Ascending aorta (tissue), 2 donors: ENCODE data around the gene ABTB2. TPM values are rescaled to one million over a fixed set of nuclear protein-coding genes. Genes with fewer than 3 reads are reported as not detected.

Experiments used
- DNase-seq, 2 donors: peaks; one replicate each; pipeline ENCODE4 v3.0.0-alpha.2; 2019; ENCODE audit warnings: low spot score in 2 of 2
- H3K27ac ChIP-seq, 2 donors: fragments of 200-600 bp; sonication (generic); one replicate each; pipeline ENCODE4 v1.5.1; 2016 to 2017; ENCODE audit warnings: mild to moderate bottlenecking in 1 of 2
- H3K27me3 ChIP-seq: fragments of 200-600 bp; sonication (generic); one replicate; pipeline ENCODE4 v1.5.1; 2017
- H3K36me3 ChIP-seq, 2 donors: fragments of 200-600 bp; sonication (generic); one replicate each; pipeline ENCODE4 v1.5.1; 2016
- H3K4me1 ChIP-seq, 2 donors: fragments of 200-600 bp; sonication (generic); one replicate each; pipeline ENCODE4 v1.5.1; 2016 to 2017; ENCODE audit warnings: mild to moderate bottlenecking in 1 of 2
- H3K4me3 ChIP-seq, 2 donors: fragments of 200-600 bp; sonication (generic); one replicate each; pipeline ENCODE4 v1.5.1; 2016 to 2017; ENCODE audit warnings: mild to moderate bottlenecking in 1 of 2
- H3K9me3 ChIP-seq, 2 donors: fragments of 200-600 bp; sonication (generic); one replicate each; pipeline ENCODE4 v1.5.1; 2016
- CTCF ChIP-seq, 3 experiments: fragments of 200-600 bp in 2 of 3; fragments of 450-650 bp in 1 of 3; sonication (generic) in 2 of 3; IDR thresholded peaks; one replicate each; pipeline ENCODE4 v1.5.1; 2016 to 2019; ENCODE audit warnings: antibody characterized with exemption in 3 of 3, mild to moderate bottlenecking in 1 of 3, moderate library complexity in 1 of 3
- intact Hi-C: fragments of 100-400 bp; cut with DNase I; formaldehyde crosslinking; loops from one replicate; pipeline ENCODE4 v1.15.1; 2023
- total RNA-seq: library from RNA; depleted of rRNA; stranded (reverse); fragments of >200 nt; gene quantifications from one replicate; pipeline ENCODE4 v1.1.0, GENCODE V29; 2016

Gene ABTB2
- total RNA-seq, 1 donor from 2014 or later = 7.9 TPM

- Histone ChIP-seq H3K27me3 (no peaks in the 10 kb centered on the region), H3K9me3 (no peaks in the 10 kb centered on the region), H3K4me1 (peaks cover 3 to 13% of the 10 kb centered on the region in 2 donors), H3K36me3 (no peaks in the 10 kb centered on the region), H3K4me3 (no peak overlapping the region), H3K27ac (no peak overlapping the region)
- intact Hi-C loops = no loop called here
- DNase-seq = no peak
- TF ChIP-seq CTCF (IDR thresholded peaks at IDR 0.05) = no peak
Observed at GRCh38 chr11:34313099-34313517, 44.7 kb downstream of the ABTB2 start.

DNA sequence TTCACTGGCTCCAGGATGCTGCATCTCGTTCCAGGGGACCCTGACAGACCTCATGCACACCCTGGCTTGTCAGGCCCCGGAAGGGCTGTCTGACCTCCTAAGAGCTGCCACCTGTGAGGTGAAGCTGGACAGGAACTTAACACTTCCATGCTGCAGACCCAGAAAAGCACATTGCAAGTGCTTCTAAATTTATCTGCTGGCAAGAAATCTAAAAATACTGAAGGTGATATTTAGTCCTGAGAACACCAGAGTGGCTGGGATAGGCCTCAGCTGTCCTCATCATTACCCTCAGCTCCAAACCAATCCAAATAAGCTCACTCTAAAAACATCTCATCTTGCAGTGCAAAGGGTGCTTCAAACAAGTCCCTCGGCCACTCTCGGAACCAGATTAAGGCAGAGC, 46.7 kb downstream of the ABTB2 start:
- DNase-seq = no peak
- Histone ChIP-seq H3K27ac (no peak overlapping the region), H3K36me3 (no peaks in the 10 kb centered on the region), H3K4me3 (no peak overlapping the region), H3K9me3 (no peaks in the 10 kb centered on the region), H3K27me3 (no peaks in the 10 kb centered on the region), H3K4me1 (peaks cover 3 to 10% of the 10 kb centered on the region in 2 donors)
- intact Hi-C loops = no loop called here
- TF ChIP-seq CTCF (IDR thresholded peaks at IDR 0.05) = no peak

- Histone ChIP-seq H3K27ac (no peak overlapping the region), H3K4me3 (no peak overlapping the region), H3K36me3 (no peaks in the 10 kb centered on the region), H3K9me3 (no peaks in the 10 kb centered on the region), H3K27me3 (no peaks in the 10 kb centered on the region), H3K4me1 (peaks cover 3 to 10% of the 10 kb centered on the region in 2 donors)
- no peak for DNase-seq
- intact Hi-C loops = loop anchor here (2.0 to 5.0 kb wide), 4 partner anchors 21 to 118 kb away; partner anchors contain the start of gene ABTB2
- TF ChIP-seq CTCF (IDR thresholded peaks at IDR 0.05) = no peak
Observed at GRCh38 chr11:34309965-34310364, 47.8 kb downstream of the ABTB2 start.

DNA sequence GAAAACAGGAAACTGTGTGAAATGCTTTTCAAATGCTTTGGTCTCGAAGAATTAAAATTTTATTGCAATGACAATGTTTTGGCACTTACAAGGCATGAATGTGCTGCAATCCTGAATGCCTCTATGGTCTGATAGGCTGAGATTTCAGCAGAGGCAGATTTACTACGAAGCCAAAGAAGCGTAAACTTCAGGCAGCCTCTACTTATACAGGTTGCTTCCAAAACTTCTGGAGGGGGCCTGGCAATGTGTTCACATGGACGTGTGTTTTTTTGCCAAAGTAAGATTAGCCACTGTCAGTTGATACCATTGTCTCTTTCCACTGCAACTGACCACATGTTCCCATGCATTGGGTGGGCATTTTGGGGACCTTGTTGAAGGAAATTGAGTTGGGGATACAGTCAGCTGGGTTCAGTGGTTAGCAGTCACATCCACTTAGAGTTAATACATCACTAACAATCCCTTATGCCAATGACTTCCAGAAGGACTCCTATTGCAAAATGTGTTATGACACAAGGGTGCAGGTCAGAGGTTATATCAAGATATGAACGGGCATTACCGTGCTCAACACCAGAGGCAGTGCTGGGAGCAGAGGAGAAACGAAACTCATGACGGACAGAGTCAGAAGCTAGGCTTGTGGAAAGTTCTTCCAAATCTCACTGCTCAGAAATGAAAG, 48.8 kb downstream of the ABTB2 start:
- Histone ChIP-seq H3K4me1 (peaks cover 3 to 10% of the 10 kb centered on the region in 2 donors), H3K36me3 (no peaks in the 10 kb centered on the region), H3K9me3 (no peaks in the 10 kb centered on the region), H3K27ac (peak overlapping the region in 1 of 2 donors; percentile 41), H3K27me3 (no peaks in the 10 kb centered on the region), H3K4me3 (no peak overlapping the region)
- no peak for DNase-seq
- intact Hi-C loops = loop anchor here (2.0 to 5.0 kb wide), 4 partner anchors 22 to 117 kb away; partner anchors contain the start of gene ABTB2
- no peak for TF ChIP-seq CTCF (IDR thresholded peaks at IDR 0.05)

DNA sequence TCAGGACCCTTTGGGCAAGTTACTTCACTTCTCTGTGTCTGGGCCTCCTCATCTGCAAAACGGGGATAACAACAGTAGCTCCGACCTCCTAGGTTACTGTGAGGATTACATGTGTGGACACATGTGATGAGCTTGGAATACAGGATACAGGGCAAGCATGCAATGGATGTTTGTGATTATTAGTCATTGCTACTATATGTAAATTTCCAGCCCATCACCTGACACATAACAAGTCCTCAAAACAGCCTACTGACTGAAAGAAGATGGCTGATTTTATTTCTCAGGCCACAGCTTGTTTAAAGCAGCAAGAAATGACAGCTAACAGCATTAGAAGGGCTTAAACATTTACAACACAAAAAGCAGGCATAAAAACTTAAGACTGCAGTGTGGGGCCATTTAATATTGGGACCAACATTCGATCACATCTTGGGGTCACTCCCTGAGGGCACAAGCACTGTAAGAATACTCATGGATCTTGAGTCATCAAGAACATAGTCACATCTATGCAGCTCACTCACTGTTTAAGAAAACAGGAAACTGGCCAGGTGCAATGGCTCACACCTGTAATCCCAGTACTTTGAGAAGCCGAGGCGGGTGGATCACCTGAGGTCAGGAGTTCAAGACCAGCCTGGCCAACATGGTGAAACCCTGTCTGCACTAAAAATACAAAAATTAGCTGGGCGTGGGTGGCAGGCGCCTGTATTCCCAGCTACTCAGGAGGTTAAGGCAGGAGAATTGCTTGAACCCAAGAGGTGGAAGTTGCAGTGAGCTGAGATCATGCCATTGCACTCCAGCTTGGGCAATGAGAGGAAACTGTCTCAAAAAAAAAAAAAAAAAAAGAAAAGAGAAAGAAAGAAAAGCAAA, 49.5 kb downstream of the ABTB2 start:
- H3K4me3 ChIP-seq = no peak overlapping the region
- no peak for TF ChIP-seq CTCF (IDR thresholded peaks at IDR 0.05)
- no peaks in the 10 kb centered on the region for H3K27me3 ChIP-seq
- H3K9me3 ChIP-seq = no peaks in the 10 kb centered on the region
- peaks cover 3 to 10% of the 10 kb centered on the region in 2 donors for H3K4me1 ChIP-seq
- no peaks in the 10 kb centered on the region for H3K36me3 ChIP-seq
- peak overlapping the region; percentile 10 to 28 for H3K27ac ChIP-seq
- intact Hi-C loops = loop anchor here (2.0 to 5.0 kb wide), 4 partner anchors 23 to 116 kb away; partner anchors contain the start of gene ABTB2
- no peak for DNase-seq
